Tibial nerve (tissue), 4 donors: ENCODE data around the gene ARMC6. TPM values are rescaled to one million over a fixed set of nuclear protein-coding genes. Genes with fewer than 3 reads are reported as not detected.

Source experiments
- DNase-seq, 2 donors: peaks; one replicate each; pipeline ENCODE4 v3.0.0-alpha.2; 2019; ENCODE audit warnings: low spot score in 2 of 2
- H3K27ac ChIP-seq, 4 donors: fragments of 200-600 bp; sonication (generic) in 3 of 4; one replicate each; pipeline ENCODE4 v1.5.1; 2017 to 2019; ENCODE audit warnings: mild to moderate bottlenecking in 1 of 4
- H3K27me3 ChIP-seq, 2 donors: fragments of 200-600 bp; sonication (generic) in 1 of 2; one replicate each; pipeline versions ENCODE4 v1.5.1 to v1.6.0; 2017 to 2019
- H3K36me3 ChIP-seq, 3 donors: fragments of 200-600 bp; sonication (generic); one replicate each; pipeline ENCODE4 v1.5.1; 2018 to 2019
- H3K4me1 ChIP-seq, 4 donors: fragments of 200-600 bp; sonication (generic) in 3 of 4; one replicate each; pipeline ENCODE4 v1.5.1; 2017 to 2019
- H3K4me3 ChIP-seq, 4 donors: fragments of 200-600 bp; sonication (generic) in 3 of 4; one replicate each; pipeline ENCODE4 v1.5.1; 2017 to 2019; ENCODE audit warnings: mild to moderate bottlenecking in 1 of 4, moderate library complexity in 1 of 4
- H3K9me3 ChIP-seq, 4 donors: fragments of 200-600 bp; sonication (generic) in 3 of 4; one replicate each; pipeline ENCODE4 v1.5.1; 2017 to 2019
- EP300 ChIP-seq, 2 donors: sonication (generic); formaldehyde crosslinking; IDR thresholded peaks; one replicate each; pipeline ENCODE4 v1.6.1; 2017; ENCODE audit warnings: antibody characterized with exemption in 2 of 2, mild to moderate bottlenecking in 1 of 2
- POLR2A ChIP-seq, 2 donors: fragments of 450-650 bp; IDR thresholded peaks; one replicate each; pipeline ENCODE4 v1.6.1; 2017; ENCODE audit warnings: antibody characterized with exemption in 2 of 2, mild to moderate bottlenecking in 2 of 2, moderate library complexity in 2 of 2
- WGBS, 2 donors: methylation state at CpG; one replicate each; pipeline ENCODE4 v1.1.5; 2018; 5-methylcytosine and 5-hydroxymethylcytosine counted together
- total RNA-seq, 4 donors: library from RNA; depleted of rRNA; stranded (reverse); fragments of >200 nt; gene quantifications; one replicate each; pipeline ENCODE4 v1.1.0, GENCODE V29; 2016
- TF ChIP-seq, protein P1 (sequence below), 5 experiments: fragments of 200-600 bp in 3 of 5; fragments of 450-650 bp in 2 of 5; sonication (generic) in 3 of 5; IDR thresholded peaks; one replicate each; pipeline ENCODE4 v1.5.1; 2016 to 2019; ENCODE audit warnings: antibody characterized with exemption in 5 of 5, mild to moderate bottlenecking in 3 of 5, moderate library complexity in 2 of 5

Gene ARMC6
- total RNA-seq, 4 donors from 2014 or later = 20.0 to 40.8 (median 24.6) TPM

DNA sequence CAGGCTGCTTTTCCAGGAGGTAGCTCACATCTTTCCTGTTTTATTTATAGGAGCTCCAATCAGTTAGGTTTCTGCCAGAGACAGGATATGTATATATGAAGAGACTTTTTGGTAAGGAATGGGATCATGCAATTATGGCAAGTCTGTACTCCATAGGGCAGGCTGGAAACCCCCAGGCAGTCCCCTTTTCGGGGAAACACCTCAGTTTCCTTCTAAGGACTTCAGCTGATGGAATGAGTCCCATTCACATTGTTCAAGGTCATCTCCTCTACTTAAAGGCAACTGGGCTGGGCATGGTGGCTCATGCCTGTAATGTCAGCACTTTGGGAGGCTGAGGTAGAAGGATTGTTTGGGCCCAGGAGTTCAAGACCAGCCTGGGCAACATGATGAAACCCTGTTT is 19.5 kb downstream of the ARMC6 start:
- no peak overlapping the region for H3K4me3 ChIP-seq
- DNase-seq = no peak
- TF ChIP-seq POLR2A (IDR thresholded peaks at IDR 0.05) (no peak), EP300 (IDR thresholded peaks at IDR 0.05) (no peak)
- TF ChIP-seq, protein P1, sequence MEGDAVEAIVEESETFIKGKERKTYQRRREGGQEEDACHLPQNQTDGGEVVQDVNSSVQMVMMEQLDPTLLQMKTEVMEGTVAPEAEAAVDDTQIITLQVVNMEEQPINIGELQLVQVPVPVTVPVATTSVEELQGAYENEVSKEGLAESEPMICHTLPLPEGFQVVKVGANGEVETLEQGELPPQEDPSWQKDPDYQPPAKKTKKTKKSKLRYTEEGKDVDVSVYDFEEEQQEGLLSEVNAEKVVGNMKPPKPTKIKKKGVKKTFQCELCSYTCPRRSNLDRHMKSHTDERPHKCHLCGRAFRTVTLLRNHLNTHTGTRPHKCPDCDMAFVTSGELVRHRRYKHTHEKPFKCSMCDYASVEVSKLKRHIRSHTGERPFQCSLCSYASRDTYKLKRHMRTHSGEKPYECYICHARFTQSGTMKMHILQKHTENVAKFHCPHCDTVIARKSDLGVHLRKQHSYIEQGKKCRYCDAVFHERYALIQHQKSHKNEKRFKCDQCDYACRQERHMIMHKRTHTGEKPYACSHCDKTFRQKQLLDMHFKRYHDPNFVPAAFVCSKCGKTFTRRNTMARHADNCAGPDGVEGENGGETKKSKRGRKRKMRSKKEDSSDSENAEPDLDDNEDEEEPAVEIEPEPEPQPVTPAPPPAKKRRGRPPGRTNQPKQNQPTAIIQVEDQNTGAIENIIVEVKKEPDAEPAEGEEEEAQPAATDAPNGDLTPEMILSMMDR (IDR thresholded peaks at IDR 0.05) = no peak
- peaks cover 0 to under 1% (median 0%) of the 10 kb centered on the region in 4 donors for H3K4me1 ChIP-seq
- no peaks in the 10 kb centered on the region for H3K9me3 ChIP-seq
- H3K27ac ChIP-seq = no peak overlapping the region
- peaks cover 3 to 73% (median 4%) of the 10 kb centered on the region in 3 donors for H3K36me3 ChIP-seq
- WGBS, 2 donors = 73 to 76% methylated on average over 1 of the region's 1 CpG
- no peaks in the 10 kb centered on the region for H3K27me3 ChIP-seq

DNA sequence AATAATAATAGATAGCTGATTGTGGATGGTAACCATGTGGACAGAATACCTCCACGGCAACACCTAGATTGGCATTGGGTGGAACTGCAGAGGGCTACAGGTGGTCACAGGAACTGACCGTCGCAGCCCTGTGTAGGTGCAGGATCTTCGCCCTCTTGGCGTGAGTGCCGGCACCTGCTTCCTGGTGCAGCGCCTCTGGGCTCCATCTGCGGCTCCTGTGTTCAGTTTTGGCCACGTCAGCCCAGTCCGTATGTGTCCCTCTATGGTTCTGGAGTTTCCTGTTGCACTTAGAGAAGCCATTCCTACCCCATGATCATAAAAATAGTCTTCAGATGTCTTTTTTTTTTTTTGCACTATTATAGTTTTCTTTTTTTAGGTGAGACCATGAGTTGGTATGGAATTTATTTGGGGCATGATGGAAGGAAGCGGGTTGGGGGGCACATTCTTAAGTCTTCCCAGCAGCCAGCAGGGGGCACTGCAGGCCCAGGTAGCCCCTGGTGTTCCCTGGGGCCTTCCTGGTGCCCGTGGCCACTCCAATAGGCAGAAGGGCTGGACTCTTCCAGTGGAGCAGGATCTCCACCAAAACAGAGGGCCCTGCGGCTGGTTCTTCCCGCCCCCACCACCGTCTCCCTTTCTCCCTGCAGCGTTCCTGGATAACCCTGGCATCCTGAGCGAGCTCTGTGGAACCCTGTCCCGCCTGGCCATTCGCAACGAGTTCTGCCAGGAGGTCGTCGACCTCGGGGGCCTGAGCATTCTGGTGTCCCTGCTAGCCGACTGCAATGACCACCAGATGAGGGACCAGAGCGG is 20.3 kb downstream of the ARMC6 start:
- H3K36me3 ChIP-seq = peaks cover 3 to 79% (median 4%) of the 10 kb centered on the region in 3 donors
- no peaks in the 10 kb centered on the region for H3K9me3 ChIP-seq
- no peak for DNase-seq
- H3K4me1 ChIP-seq = no peaks in the 10 kb centered on the region
- WGBS, 2 donors = 83 to 88% methylated on average over 25 of the region's 25 CpGs
- H3K27me3 ChIP-seq = no peaks in the 10 kb centered on the region
- no peak overlapping the region for H3K27ac ChIP-seq
- no peak for TF ChIP-seq EP300 (IDR thresholded peaks at IDR 0.05)
- TF ChIP-seq, protein P1 (IDR thresholded peaks at IDR 0.05) = peak; percentile 50 to 65 (median 56)
- no peak overlapping the region for H3K4me3 ChIP-seq

DNA sequence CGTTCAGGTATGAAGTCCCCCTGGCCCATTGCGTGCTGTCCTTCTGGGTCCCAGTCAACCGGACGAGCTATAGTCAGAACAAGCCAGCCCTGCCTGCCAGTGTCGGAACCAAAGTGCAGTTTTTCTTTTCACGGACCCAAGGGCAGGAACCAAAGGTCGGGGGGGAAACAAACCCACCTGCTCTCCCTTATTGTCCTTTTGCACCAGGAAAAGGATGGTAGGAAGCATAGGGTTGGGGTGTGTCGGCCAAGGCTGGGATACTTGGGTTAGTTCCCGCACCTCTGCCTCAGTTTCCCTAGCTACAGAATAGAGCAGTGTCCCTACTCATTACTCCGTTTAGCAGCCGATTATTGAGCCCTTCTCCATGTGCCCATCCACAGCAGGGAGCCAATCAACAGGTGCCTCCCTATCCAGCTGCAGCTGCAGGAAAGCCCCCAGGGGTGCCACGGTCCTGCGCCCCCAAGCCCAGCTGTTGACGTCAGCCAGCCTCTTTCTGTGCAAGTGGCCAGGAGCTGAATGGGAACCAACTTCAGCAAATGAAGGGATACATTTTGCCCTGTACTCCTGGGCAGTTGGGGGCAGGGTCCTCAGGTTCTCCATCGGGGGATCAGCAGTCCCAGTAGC is 21.0 kb downstream of the ARMC6 start:
- no peaks in the 10 kb centered on the region for H3K27me3 ChIP-seq
- H3K27ac ChIP-seq = no peak overlapping the region
- TF ChIP-seq EP300 (IDR thresholded peaks at IDR 0.05) (no peak), POLR2A (IDR thresholded peaks at IDR 0.05) (no peak)
- TF ChIP-seq, protein P1 (IDR thresholded peaks at IDR 0.05) = no peak
- H3K4me3 ChIP-seq = no peak overlapping the region
- H3K36me3 ChIP-seq = peaks cover 3 to 86% (median 4%) of the 10 kb centered on the region in 3 donors
- no peaks in the 10 kb centered on the region for H3K4me1 ChIP-seq
- DNase-seq = no peak
- H3K9me3 ChIP-seq = no peaks in the 10 kb centered on the region
- WGBS, 2 donors = 90 to 92% methylated on average over 13 to 15 of the region's 15 CpGs

DNA sequence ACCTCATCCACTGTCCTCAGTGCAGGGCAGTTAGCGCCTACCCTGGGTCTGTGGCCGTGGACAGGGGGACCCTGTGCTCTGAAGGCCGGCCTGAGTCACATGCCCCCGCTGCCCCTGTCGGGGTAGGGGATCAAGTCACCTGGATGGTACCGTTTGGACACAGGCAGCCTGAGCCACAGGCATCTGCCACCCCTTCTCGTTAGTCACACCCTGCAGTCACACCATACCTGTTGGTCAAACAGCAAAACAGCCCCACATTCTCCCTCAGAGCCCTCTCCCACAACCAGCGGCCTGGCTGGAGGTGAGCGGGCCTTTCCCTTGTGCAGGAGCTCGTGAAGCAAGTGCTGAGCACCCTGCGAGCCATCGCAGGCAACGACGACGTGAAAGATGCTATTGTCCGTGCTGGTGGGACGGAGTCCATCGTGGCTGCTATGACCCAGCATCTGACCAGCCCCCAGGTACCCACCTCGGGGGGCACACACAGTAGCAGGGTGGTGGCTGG is 21.6 kb downstream of the ARMC6 start:
- H3K4me3 ChIP-seq = no peak overlapping the region

More for the DNA sequence above, 21.6 kb downstream of the ARMC6 start:
- WGBS, 2 donors = 94 to 95% methylated on average over 17 to 18 of the region's 19 CpGs
- H3K27me3 ChIP-seq = no peaks in the 10 kb centered on the region
- TF ChIP-seq, protein P1 (IDR thresholded peaks at IDR 0.05) = no peak
- no peaks in the 10 kb centered on the region for H3K4me1 ChIP-seq
- no peaks in the 10 kb centered on the region for H3K9me3 ChIP-seq
- H3K36me3 ChIP-seq = peaks cover 3 to 91% (median 4%) of the 10 kb centered on the region in 3 donors
- DNase-seq = no peak
- no peak overlapping the region for H3K27ac ChIP-seq
